SK-N-SH (cell line): Measurements from ENCODE around the gene C17orf67.
"Not testable (repeated sequence)": the region's sequence is repeated elsewhere in the genome, so short reads cannot be mapped to it uniquely, and the experiment has no call there.

ENCODE experiments used
- CTCF ChIP-seq: fragments of 200-600 bp; sonication (generic); IDR thresholded peaks from 2 replicates; pipeline ENCODE4 v1.6.1; 2017; ENCODE audit warnings: antibody characterized with exemption, mild to moderate bottlenecking, moderate library complexity
- ELF1 ChIP-seq: IDR thresholded peaks from 2 replicates; pipeline ENCODE4 v1.4.0; 2012
- MXI1 ChIP-seq: IDR thresholded peaks from 2 replicates; pipeline ENCODE4 v1.6.1; 2012; ENCODE audit warnings: mild to moderate bottlenecking, low read depth, low read length, improper control_type of control experiment
- RAD21 ChIP-seq: IDR thresholded peaks from 2 replicates; pipeline ENCODE4 v1.6.1; 2012; ENCODE audit warnings: mild to moderate bottlenecking, low read length
- SMC3 ChIP-seq: IDR thresholded peaks from 2 replicates; pipeline ENCODE4 v1.6.1; 2012; ENCODE audit warnings: low read depth, low read length, improper control_type of control experiment

DNA sequence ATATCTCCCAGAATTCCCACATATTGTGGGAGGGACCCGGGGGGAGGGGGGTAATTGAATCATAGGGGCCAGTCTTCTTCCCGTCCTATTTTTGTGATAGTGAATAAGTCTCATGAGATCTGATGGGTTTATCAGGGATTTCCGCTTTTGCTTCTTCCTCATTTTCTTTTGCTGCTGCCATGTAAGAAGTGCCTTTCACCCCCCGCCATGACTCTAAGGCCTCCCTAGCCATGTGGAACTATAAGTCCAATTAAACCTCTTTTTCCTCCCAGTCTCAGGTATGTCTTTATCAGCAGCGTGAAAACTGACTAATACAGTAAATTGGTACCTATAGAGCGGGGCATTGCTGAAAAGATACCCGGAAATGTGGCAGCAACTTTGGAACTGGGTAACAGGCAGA lies 76.1 kb downstream of the C17orf67 start:
- TF ChIP-seq RAD21, CTCF, ELF1, MXI1, SMC3: not testable (repeated sequence)
